ENCODE data around the gene TMEM245. TPM values are rescaled to one million over a fixed set of nuclear protein-coding genes. Genes with fewer than 3 reads are reported as not detected.

The TMEM245 gene
- total and polyA plus RNA-seq, 2 of the 13 experiments (the other 11 are each of a cell fraction or from before 2014, with no cell fraction given), result 53.5 to 55.4 TPM

DNA sequence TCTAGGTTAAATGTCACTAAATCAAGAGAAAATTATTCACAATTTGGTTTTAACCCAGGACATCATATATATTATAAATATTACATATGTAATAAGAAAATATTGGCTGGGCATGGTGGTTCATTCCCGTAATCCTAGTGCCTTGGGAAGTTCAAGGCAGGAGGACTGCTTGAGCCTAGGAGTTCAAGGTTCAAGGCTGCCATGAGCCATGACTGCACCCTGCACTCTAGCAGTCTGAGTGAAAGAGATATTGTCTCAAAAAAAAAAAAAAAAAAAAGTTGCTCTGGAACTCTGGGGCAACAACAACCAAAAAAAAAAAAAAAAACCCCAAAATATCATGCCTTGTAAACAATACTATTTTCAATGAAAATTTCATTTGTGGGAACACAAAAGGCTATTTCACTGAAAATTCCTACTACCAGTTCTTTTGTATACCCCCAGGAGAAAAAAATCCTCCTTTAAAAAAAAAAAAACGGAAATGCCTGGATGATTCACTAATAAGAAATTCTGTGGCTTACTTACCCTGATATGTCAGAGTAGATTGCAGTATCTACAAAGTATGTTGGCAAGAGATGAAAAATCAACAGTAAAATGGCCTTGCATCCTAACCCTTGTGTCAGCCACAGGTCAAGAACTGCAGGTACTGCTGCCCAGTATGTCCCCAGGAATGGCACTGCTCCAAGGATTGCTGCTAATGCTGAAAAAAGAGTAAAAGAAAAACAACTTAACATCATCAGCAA is 83.9 kb downstream of the TMEM245 start (continued):
- TF ChIP-seq, protein P1, sequence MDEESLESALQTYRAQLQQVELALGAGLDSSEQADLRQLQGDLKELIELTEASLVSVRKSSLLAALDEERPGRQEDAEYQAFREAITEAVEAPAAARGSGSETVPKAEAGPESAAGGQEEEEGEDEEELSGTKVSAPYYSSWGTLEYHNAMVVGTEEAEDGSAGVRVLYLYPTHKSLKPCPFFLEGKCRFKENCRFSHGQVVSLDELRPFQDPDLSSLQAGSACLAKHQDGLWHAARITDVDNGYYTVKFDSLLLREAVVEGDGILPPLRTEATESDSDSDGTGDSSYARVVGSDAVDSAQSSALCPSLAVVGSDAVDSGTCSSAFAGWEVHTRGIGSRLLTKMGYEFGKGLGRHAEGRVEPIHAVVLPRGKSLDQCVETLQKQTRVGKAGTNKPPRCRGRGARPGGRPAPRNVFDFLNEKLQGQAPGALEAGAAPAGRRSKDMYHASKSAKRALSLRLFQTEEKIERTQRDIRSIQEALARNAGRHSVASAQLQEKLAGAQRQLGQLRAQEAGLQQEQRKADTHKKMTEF (CRISPR knock-in tag; IDR thresholded peaks at IDR 0.05), result peak; percentile 41
- TF ChIP-seq POLR2AphosphoS2 (IDR thresholded peaks at IDR 0.05; ENCODE audit: low read depth, low read length) (no peak), MED13 (CRISPR knock-in tag; IDR thresholded peaks at IDR 0.05) (no peak), EP300 (IDR thresholded peaks at IDR 0.05; ENCODE audit: low read depth in 2 of 2, low read length in 2 of 2) (peak in 1 of 2 experiments; percentile 79; a peak in 2 of 4 replicates), EP300 (CRISPR knock-in tag; IDR thresholded peaks at IDR 0.05; ENCODE audit: borderline replicate concordance) (peak; percentile 46; the same call in 1 of the 2 replicates)

DNA sequence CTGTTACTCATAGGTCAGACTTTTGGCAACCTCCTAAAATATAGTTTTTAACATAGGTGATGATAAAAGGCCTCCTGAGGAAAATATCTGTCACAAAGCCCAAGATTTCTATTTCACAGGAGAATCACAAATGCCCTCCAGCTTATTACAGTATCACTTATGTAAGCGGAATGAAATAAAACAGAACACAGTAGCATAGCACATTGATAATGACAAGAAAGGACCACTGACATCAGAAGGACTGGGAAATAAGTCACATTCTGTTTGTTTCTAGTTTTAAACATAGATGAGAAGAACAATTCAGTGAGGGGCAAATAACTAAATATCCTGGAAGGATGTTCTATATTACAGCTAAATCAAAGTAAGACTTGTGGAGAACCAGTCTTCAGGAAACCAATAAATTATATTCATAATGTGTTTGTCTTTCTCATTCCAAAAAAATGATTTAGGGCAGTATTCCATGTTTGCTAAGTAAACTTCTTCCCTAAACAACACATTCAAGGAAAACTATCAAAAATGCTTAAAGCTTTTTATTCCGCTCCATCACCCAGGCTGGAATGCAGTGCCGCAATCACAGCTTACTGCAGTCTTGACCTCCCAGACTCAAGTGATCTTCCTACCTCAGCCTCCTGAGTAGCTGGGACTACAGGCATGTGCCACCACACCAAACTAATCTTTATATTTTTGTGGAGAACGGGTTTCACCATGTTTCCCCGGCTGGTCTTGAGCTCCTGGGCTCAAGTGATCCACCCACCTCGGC is 85.6 kb downstream of the TMEM245 start:
- H3K27ac ChIP-seq (ENCODE audit: extremely low read length, insufficient read depth, low read length), result no peak overlapping the region
- H2AFZ ChIP-seq (ENCODE audit: low read length), result no peak overlapping the region
- H3K27me3 ChIP-seq (ENCODE audit: control insufficient read depth in 1 of 2, insufficient read depth in 2 of 2, low read length in 2 of 2), result no peaks in the 10 kb centered on the region
- ChIA-PET CTCF (ENCODE audit: low intra/inter-chr PET ratio, low total read pairs) (no interaction called here), POLR2A (no interaction called here)
- DNase-seq (ENCODE audit: low spot score), result no peak
- intact Hi-C loops (cut with micrococcal nuclease; ENCODE audit: unreplicated experiment) (loop anchor here (10.0 kb wide), 1 partner anchor 81 kb away; the partner anchor contains the start of gene TMEM245), in situ Hi-C loops (cut with HindIII; ENCODE audit: extremely low pct_ligation_motif_present, low pct_unique_long_range_greater_than_20kb) (no loop called here)
- ATAC-seq, result no peak
- TF ChIP-seq GATAD2A (CRISPR knock-in tag; IDR thresholded peaks at IDR 0.05) (no peak), DNMT1 (CRISPR knock-in tag; IDR thresholded peaks at IDR 0.05) (no peak), MED13 (CRISPR knock-in tag; IDR thresholded peaks at IDR 0.05) (no peak), POLR2G (IDR thresholded peaks at IDR 0.05; ENCODE audit: low read depth, low read length) (no peak), BCL6 (CRISPR knock-in tag; IDR thresholded peaks at IDR 0.05) (no peak), ZNF776 (CRISPR knock-in tag; IDR thresholded peaks at IDR 0.05) (no peak), ATRX (CRISPR knock-in tag; IDR thresholded peaks at IDR 0.05; ENCODE audit: borderline replicate concordance) (no peak), ZNF10 (CRISPR knock-in tag; IDR thresholded peaks at IDR 0.05; ENCODE audit: borderline replicate concordance, low read depth) (no peak), SIN3B (IDR thresholded peaks at IDR 0.05; ENCODE audit: low read length) (no peak), GZF1 (CRISPR knock-in tag; IDR thresholded peaks at IDR 0.05) (no peak), ZMAT3 (CRISPR knock-in tag; conservative IDR thresholded peaks at IDR 0.05) (no peak)
- H3K4me1 ChIP-seq (ENCODE audit: insufficient read depth, low read length), result peaks cover 44% of the 10 kb centered on the region
- no peak overlapping the region for H3K4me2 ChIP-seq (ENCODE audit: low read depth, low read length)
- no TSS peak for BruUV-seq (replicated peaks)
- 95% methylated on average over 6 of the region's 6 CpGs for WGBS (ENCODE audit: low lambda C conversion rate)
- peaks cover 5 to 33% of the 10 kb centered on the region in 2 experiments for H3K36me3 ChIP-seq (replicated peaks in 1 of 2; ENCODE audit: control insufficient read depth in 1 of 2, insufficient read depth in 2 of 2, low read length in 2 of 2)
- H4K20me1 ChIP-seq (ENCODE audit: insufficient read depth, low read length), result no peaks in the 10 kb centered on the region
- H3K9me3 ChIP-seq (ENCODE audit: low read length), result no peaks in the 10 kb centered on the region
- no peak for FAIRE-seq
- no peak overlapping the region for H3K4me3 ChIP-seq (replicated peaks in 1 of 3; ENCODE audit: insufficient read depth in 1 of 3, low read depth in 2 of 3, low read length in 3 of 3)
- no peaks in the 10 kb centered on the region for H3K79me2 ChIP-seq (ENCODE audit: insufficient read depth, low read length)
- H3K9ac ChIP-seq (ENCODE audit: insufficient read depth, low read depth, low read length), result no peak overlapping the region

Data from HepG2 (cell line).